ENCODE results near the gene LRBA.
A peak's percentile ranks its signal among the peaks of the same experiment; 100 is the strongest.

Gene LRBA

GRCh38 chr4:150278206-150278605 is 736.9 kb downstream of the LRBA start:
- no peak for DNase-seq (ENCODE audit: low read depth)
- H3K4me3 ChIP-seq (ENCODE audit: low read length) = no peak overlapping the region
- TF ChIP-seq CTCF (conservative IDR thresholded peaks at IDR 0.05; ENCODE audit: low read length) = no peak

- no peak for DNase-seq (ENCODE audit: low read depth)
- no peak for TF ChIP-seq CTCF (conservative IDR thresholded peaks at IDR 0.05; ENCODE audit: low read length)
- H3K4me3 ChIP-seq (ENCODE audit: low read length) = no peak overlapping the region
These were observed 746.6 kb downstream of the LRBA start for GRCh38 chr4:150268444-150268843.

GRCh38 chr4:150265806-150266205 is 749.3 kb downstream of the LRBA start:
- DNase-seq (ENCODE audit: low read depth) = peak; percentile 28
- no peak overlapping the region for H3K4me3 ChIP-seq (ENCODE audit: low read length)
- no peak for TF ChIP-seq CTCF (conservative IDR thresholded peaks at IDR 0.05; ENCODE audit: low read length)

- TF ChIP-seq CTCF (conservative IDR thresholded peaks at IDR 0.05; ENCODE audit: low read length) = no peak
- DNase-seq (ENCODE audit: low read depth) = peak; percentile 66
- no peak overlapping the region for H3K4me3 ChIP-seq (ENCODE audit: low read length)
These were observed 750.4 kb downstream of the LRBA start for GRCh38 chr4:150264595-150265161.

- H3K4me3 ChIP-seq (ENCODE audit: low read length) = no peak overlapping the region
These were observed 752.5 kb downstream of the LRBA start for GRCh38 chr4:150262611-150263010.

GRCh38 chr4:150261571-150261970 is 753.5 kb downstream of the LRBA start:
- no peak for TF ChIP-seq CTCF (conservative IDR thresholded peaks at IDR 0.05; ENCODE audit: low read length)
- DNase-seq (ENCODE audit: low read depth) = peak; percentile 49
- H3K4me3 ChIP-seq (ENCODE audit: low read length) = no peak overlapping the region

More at GRCh38 chr4:150262611-150263010, 752.5 kb downstream of the LRBA start:
- TF ChIP-seq CTCF (conservative IDR thresholded peaks at IDR 0.05; ENCODE audit: low read length) = no peak
- no peak for DNase-seq (ENCODE audit: low read depth)

GRCh38 chr4:150259861-150260567 is 755.1 kb downstream of the LRBA start:
- DNase-seq (ENCODE audit: low read depth) = no peak
- TF ChIP-seq CTCF (conservative IDR thresholded peaks at IDR 0.05; ENCODE audit: low read length) = no peak
- H3K4me3 ChIP-seq (ENCODE audit: low read length) = no peak overlapping the region
